HG02610 (cell line): ENCODE measurements around the gene MARCHF9.
"Not testable (repeated sequence)": the region's sequence is repeated elsewhere in the genome, so short reads cannot be mapped to it uniquely, and the experiment has no call there.

Experiments used
- ATAC-seq: cut with Tn5 transposase; IDR thresholded peaks from one replicate; pipeline ENCODE4 v1.9.1; 2021; ENCODE audit warnings: mild to moderate bottlenecking, moderate library complexity; ENCODE audit not compliant: unreplicated experiment

Gene MARCHF9

DNA sequence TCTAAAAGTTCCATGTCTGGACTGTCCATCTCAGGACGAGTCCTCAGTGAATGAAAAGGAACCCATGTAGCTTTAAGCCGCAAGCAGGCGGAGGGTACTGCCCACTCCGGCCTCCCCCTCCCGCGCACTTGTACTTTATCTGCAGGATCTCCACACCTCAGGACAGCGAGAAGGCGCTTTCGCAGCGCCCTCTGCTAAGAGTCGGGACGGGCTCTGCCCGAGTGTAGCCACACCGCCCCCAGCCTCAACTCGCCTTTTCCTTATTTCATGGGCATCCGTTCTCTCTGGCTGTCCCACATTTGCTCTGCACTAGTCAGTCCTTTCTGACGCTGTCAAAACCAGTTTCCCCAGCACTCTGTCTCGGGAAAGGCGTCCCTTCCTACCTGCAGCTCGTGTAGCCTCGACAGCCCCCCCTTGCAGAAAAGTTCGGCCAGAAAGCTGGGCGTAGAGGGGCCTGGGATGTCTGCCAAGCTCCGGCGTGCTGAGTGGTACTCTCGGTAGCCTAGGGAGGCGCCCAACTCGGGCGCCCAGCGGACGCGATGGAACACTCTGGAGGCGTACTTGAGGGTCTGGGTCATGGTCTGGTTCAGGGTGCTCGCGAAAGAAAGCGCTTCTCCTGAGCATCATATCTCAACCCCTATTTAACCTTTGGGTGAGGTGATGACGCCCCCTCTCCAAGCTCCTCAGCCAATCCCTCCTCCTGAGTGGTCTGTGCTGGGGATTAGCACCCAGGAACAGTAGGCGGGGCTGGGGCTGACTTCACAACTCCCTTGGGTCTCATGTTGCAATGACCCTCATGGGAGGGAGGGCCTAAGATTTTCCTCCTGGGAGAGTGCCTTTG lies 11.8 kb downstream of the MARCHF9 start, which contains the start of gene CYP27B1:
TSS of gene CYP27B1 (minus strand) at position 615 of the 841 bp plus-strand sequence. CDS start at position 578, 37 bp downstream.
- no peak for ATAC-seq

DNA sequence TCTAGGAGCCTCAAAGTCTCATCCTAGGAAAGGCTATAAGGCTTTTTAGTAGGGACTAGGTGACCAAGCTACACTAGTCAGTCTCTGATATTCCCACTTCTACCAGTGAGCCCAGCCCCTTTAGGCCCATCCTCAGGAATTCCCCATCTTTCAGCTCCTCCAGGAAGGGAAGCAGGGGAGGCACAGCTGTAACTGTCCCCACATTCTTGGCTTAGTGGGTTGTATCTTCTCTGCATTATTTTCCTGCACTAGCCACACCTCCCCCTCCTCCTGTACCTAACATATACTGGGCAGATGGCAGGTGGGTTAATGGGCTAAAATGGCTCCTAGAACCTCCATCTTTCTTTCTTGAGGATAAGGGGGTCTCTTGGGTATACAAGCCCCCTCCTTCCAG lies 12.4 kb downstream of the MARCHF9 start:
- ATAC-seq = no peak

DNA sequence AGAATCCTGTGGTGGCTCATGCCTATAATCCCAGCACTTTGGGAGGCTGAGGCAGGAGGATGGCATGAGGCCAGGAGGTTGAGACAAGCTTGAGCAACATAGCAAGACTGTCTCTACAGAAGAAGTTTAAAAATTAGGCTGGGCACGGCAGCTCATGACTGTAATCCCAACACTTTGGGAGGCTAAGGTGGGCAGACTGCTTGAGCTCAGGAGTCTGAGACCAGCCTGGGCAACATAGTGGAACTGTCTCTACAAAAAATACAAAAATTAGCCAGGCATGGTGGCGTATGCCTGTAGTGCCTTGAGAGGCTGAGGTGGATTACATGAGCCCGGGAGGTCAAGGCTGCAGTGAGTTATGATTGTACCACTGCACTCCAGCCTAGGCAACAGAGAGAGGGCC lies 13.0 kb downstream of the MARCHF9 start:
- no peak for ATAC-seq

DNA sequence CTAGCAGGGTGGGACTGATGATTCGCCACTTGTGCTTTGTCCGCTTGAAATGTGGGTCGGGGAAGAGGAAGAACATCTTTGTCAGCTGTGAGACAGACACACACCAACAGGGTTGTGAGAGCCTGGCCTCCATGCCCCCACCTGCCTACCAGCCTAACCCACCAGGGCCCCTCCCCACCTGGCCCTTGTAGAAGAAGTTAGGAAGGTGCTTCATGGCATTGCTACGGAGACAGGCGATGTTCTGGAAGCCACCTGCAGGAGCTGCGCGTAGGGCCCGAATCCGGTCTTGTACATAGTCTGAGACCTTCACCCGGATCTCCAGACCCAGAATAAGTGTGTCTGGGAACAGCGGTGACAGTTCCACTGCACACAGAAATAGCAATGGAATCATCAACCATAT lies 14.7 kb downstream of the MARCHF9 start:
- no peak for ATAC-seq

DNA sequence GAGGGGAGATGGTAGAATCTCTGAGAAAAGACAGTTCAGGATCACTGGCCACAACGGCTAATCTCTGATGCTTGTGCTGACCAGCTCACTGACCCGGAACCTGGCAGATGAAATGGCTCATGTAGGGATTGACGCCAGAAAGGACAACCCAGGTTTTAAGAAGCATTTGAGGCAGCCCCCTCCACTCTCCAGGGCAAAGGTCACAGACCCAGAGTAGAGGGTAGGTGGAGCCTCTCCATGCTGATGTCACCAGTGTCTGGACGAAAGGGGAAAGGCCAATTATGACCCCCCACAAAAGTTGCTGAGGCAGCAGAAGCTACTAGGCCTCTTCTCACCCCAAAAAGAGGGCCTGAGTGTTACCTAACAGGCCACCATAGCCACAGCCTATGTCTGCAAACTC lies 15.8 kb downstream of the MARCHF9 start:
- no peak for ATAC-seq

DNA sequence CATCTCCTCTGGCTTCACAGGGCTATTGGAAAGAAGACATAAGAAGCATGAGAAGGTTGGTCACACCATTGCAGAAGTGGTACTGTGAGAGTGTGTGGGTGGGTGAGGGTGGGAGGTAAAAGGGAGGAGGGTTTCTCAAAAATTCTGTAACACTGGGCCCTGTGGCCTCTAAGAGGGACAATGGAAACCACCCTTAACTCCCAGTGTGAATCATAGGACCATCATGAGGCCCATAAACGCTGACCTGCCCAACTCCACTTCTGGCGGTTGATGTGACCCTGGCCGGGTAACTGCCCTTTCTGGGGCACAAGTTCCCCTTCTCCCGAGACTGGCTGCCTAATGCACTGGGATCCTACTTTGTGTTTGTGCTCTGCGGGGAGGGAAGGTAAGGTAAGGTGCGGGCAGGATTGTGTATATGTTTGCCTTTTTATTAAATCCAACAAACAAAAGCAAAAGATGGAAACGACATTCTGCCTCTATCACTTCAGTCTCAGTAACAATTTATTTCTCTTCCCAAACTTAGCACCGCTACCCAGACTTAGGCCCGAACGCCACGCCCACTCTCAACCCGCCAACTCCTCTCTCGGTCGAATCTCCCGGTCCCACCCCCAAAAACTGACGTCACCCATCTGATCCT lies 16.5 kb downstream of the MARCHF9 start:
- ATAC-seq = peak; percentile 73

DNA sequence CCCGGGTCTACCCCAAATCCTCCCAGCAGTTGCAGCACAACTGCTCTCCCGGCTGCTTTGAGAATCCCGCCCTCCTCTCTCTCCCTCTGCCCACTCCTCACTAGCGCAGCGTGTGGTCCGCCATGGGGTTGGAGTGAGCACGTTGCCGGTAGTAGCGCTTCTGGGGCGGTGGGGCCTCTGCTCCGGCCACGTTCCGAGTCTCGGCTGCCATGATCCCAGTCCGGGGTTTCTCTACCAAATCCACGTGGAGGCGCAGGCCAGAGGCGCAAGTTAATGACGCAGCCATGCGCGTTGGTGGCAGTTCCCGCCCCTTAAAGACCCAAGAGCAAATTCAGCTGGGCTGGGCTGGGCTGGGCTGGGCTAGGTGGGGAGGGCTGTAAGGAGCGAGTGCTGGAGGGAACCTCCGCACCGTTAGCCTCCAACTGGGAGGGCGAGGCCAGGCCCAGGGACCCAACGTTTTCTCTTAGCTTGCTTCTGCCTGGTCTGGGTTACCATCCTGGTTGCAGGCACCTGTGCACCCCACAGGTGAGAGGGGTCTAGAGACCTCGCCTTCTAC lies 17.0 kb downstream of the MARCHF9 start, which contains the start of gene METTL1:
TSS of gene METTL1 (minus strand) at position 233 of the 556 bp plus-strand sequence. CDS start at position 211, 22 bp downstream.
- peak; percentile 79 for ATAC-seq

DNA sequence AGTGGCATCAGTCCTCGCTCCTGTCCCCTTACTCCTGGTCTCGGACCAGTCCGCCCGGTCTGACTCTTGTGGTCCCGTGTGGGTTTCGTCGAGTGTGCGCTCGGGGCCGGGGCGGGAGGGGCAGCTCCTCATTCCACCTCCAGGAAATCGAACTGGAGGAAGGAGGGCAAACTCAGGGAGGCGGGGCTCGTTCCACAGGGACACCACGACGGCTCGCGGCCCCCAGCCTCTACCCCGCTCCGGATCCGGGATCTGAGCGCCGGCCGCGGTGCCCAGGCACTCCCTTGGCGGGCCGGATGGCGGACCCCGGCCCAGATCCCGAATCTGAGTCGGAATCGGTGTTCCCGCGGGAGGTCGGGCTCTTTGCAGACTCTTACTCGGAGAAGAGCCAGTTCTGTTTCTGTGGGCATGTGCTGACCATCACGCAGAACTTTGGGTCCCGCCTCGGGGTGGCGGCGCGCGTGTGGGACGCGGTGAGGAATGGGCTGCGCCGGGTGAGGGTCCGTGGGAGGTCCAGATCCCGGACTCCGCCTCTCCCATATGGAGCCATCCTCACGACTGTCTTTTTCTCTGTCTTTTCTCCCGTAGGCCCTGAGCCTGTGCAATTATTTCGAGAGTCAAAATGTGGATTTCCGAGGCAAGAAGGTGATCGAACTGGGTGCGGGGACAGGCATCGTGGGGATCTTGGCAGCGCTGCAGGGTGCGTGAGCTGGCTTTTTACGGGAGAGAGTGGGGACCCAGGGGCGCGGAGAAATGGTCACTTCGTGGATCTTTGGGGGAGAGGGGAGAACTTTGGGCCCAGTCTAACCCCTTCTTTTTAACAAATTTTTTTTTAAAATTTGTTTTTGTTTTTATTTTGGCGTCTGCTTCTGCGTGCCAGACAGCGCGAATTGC lies 17.8 kb downstream of the MARCHF9 start, which contains the start of gene EEF1AKMT3:
TSS of gene EEF1AKMT3 (plus strand) at position 186 of the 894 bp plus-strand sequence. CDS start at position 297, 111 bp downstream.
- ATAC-seq = peak; percentile 25

DNA sequence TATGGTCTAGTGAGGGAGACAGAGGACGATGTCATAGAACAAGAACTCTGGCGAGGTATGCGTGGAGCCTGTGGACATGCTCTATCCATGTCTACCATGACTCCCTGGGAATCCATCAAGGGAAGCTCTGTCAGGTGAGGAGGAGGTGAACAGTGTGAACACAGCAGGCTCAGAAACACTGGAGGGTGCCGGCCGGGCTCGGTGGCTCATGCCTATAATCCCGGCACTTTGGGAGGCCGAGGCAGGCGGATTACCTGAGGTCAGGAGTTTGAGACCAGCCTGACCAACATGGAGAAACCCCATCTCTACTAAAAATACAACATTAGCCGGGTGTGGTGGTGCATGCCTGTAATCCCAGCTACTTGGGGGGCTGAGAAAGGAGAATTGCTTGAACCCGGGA lies 19.7 kb downstream of the MARCHF9 start:
- ATAC-seq = not testable (repeated sequence)

DNA sequence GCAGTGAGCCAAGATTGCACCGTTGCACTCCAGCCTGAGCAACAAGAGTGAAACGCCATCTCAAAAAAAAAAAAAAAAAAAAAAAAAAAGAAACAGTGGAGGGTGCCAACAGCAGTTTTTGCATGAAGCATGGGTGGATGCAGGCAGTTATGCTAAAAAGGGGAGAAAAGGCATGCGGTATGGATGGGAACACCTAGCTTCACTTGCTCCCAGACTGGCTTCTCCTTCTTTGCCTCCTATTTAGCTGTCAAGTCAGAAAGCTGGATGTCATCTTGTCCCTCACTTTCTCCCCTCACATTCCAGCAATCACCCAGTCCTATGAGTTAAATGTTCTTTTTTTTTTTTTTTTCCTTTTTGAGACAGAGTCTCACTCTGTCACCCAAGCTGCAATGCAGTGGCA lies 20.1 kb downstream of the MARCHF9 start:
- ATAC-seq = no peak

DNA sequence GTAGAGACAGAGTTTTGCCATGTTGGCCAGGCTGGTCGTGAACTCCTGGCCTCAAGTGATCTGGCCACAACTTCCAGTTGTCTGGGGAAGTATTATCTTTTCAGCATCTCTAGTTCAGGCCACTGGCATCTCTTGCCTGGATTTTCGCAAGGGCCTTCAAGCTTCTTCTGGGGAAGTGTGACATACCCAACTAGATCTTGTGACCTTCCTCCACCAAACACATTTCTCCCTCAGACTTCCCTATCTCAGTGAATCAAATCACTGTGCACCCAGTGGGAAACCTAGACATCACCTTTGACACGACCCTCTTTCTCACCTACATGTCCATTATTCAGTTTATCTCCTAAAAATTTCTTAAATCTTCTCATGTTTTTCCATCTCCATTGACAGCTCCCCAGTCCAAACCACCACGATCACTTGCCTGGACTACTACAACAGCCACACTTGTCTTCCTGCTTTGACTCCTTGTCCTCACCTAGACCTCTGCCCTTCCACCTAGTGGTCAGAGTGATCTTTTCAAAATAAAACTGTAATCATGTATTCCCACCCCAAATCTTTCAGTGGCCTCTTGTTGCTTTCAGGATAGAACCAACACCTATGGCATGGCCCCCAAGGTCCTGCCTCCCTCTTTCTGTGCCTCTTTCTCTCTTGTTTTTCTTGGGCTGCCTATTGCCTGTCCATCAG lies 20.8 kb downstream of the MARCHF9 start:
- ATAC-seq = no peak

DNA sequence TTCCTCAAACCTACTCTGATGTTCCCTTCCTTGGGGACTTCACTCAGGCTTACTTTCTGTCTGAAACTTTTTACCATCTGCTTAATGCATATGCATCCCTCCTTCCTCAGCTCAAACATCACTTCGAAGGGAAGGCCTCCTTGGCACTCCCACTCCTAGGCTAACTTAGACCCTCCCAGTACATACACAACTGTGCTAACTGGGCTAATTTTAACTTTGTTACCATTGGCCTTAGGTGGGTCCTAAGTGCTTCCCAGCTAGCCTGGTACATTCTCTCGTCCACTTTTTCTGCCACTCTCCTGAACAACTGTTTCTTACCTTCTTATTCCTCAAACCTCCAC lies 21.3 kb downstream of the MARCHF9 start:
- ATAC-seq = no peak

DNA sequence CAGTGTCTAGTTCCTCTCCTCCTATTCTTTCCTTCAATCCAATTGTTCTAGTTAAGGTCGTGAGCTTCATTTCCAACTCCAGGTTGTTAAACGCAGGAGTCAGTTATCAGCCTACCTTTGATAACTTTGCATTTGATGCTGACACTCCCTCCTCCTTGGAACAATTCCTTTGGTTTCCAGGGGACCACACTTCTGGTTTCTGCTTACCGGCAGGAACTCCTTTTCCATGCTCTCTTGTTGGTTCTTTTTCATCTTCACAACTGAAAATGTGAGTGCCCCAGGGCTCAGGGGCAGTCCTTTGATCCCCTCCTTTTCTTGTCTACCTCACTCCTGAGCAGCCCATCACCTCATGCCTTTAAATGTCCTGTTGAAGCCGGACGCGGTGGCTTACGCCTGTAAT lies 22.5 kb downstream of the MARCHF9 start:
- ATAC-seq = no peak

DNA sequence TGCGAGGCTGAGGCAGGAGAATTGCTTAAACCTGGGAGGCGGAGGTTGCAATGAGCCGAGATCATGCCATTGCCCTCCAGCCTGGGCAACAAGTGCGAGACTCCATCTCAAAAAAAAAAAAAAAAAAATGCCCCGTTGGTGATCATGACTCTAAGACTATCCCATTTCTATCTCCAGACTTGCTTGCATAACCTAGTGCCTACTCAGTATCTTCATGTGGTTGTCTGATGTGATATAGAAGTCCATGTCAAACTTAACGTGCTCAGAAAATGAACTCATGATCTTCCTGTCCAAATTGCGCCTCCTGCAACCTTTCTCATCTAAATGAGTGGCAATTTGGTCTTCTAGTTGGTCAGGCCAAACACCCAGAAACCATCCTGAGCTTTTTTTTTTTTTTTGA lies 23.0 kb downstream of the MARCHF9 start:
- ATAC-seq = no peak

DNA sequence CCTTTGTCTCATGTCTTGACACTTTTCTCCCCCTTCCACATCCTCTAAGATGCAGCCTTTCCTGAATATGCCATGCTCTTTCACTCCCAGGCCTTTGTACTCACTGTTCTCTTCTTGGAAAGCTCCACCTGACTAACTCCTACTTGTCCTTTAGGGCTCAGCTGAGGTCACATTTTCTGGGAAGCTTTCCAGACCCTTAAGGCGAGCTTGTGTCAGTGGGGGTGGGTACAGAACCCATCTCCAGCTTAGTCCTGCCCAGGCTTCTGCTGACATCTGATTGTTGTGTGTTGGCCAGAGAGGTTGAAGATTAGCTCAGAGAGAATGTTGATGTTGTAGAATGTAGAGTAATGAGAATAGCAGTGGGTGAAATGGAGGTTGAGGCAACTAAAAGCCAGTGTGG lies 24.8 kb downstream of the MARCHF9 start:
- ATAC-seq = no peak

DNA sequence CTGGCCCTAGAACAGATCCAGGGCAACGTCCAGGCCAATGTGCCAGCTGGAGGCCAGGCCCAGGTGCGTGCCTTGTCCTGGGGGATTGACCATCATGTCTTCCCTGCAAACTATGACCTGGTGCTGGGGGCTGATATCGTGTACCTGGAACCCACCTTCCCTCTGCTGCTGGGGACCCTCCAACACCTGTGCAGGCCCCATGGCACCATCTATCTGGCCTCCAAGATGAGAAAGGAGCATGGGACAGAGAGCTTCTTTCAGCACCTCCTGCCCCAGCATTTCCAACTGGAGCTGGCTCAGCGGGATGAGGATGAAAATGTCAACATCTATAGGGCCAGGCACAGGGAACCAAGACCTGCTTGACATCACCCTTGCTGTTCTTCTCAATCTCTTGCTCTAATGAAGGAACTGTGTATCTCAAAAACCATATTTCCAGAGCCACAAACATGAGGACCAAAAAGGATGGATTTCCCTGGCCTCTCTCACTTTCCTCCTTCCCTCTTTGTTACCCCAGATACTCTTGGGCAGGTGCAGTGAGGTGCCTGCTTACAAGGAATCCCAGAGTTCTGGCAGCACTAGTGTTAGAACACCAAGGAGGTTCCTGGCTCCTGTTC lies 25.5 kb downstream of the MARCHF9 start:
- ATAC-seq = no peak

DNA sequence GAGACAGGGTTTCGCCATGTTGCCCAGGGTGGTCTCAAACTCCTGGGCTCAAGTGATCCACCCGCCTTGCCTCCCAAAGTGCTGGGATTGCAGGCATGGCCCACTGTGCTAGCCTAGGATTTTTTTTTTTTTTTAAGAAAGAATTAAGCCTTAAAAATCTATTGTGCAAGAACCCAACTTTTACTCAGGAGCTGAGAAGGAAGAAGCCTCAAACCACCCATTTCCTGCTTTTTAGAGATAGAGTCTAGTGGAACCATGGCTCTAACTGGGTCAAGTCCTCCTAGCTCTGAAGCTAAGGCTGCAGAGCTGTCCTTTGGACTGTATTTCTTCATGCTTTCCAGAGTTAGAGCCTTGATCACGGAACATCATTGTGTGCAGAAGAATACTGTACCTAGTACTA lies 26.3 kb downstream of the MARCHF9 start:
- ATAC-seq = no peak

DNA sequence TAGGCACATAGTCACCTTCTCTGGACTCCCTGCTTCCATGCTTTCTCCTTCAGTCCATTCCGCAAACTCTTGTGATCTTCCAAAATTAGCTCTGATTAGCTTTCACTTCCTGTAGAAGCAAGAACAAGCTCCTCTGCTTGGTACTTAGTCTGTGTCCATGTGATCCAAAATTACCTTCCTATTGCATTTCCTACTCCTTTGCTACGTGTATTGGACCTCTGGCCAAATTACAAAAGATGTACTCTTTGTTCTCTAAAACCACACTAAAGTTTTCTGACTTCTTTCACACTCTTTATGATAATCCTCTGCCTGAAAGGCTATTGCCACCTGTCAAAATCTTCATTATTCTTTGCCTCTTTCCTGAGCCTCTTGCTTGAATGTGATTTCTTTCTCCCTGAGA lies 26.9 kb downstream of the MARCHF9 start:
- ATAC-seq = no peak

DNA sequence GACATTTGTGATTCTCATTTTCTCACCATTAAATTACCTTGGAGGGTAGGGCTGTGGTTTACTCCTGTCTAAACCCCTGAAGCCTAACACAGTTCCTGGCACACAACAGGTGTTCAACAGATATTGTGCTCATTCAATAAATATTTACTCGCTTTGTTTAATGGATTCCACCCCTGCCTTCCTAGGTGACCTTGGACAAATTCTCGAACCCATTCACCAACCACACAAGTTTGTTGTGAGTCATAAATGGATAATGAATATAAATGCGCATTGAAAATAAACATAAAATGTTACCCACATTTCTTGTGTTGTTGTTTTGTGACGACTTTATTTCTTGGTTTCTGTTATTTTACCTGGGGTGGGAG lies 27.3 kb downstream of the MARCHF9 start:
- peak; percentile 12 for ATAC-seq
